ENCODE measurements around the gene NCAM2. TPM values are rescaled to one million over a fixed set of nuclear protein-coding genes. Genes with fewer than 3 reads are reported as not detected.

The NCAM2 gene
- total RNA-seq, 2 experiments from 2014 or later, result not detected

GRCh38 chr21:21057349-21058062, 59.3 kb downstream of the NCAM2 start:
- Mint-ChIP-seq H3K27ac (no peak overlapping the region), H3K9me3 (no peaks in the 10 kb centered on the region), H3K36me3 (no peaks in the 10 kb centered on the region), H3K4me3 (no peak overlapping the region), H3K27me3 (no peaks in the 10 kb centered on the region), H3K4me1 (no peaks in the 10 kb centered on the region)
- no peak for DNase-seq

GRCh38 chr21:21063828-21064227, 65.6 kb downstream of the NCAM2 start:
- no peaks in the 10 kb centered on the region for H3K9me3 Mint-ChIP-seq
- no peak overlapping the region for H3K4me3 Mint-ChIP-seq

GRCh38 chr21:21064353-21064752, 66.1 kb downstream of the NCAM2 start:
- Mint-ChIP-seq H3K9me3 (no peaks in the 10 kb centered on the region), H3K27me3 (no peaks in the 10 kb centered on the region), H3K27ac (no peak overlapping the region), H3K36me3 (no peaks in the 10 kb centered on the region), H3K4me1 (no peaks in the 10 kb centered on the region), H3K4me3 (no peak overlapping the region)
- DNase-seq, result no peak

More at GRCh38 chr21:21063828-21064227, 65.6 kb downstream of the NCAM2 start:
- Mint-ChIP-seq H3K27ac (no peak overlapping the region), H3K4me1 (no peaks in the 10 kb centered on the region), H3K36me3 (no peaks in the 10 kb centered on the region), H3K27me3 (no peaks in the 10 kb centered on the region)
- DNase-seq, result no peak

- no peak overlapping the region for H3K27ac Mint-ChIP-seq
- peaks cover 4% of the 10 kb centered on the region for H3K27me3 Mint-ChIP-seq
- no peaks in the 10 kb centered on the region for H3K4me1 Mint-ChIP-seq
- no peaks in the 10 kb centered on the region for H3K9me3 Mint-ChIP-seq
- no peak overlapping the region for H3K4me3 Mint-ChIP-seq
- DNase-seq, result no peak
- no peaks in the 10 kb centered on the region for H3K36me3 Mint-ChIP-seq
Observed at GRCh38 chr21:21067375-21067774, 69.2 kb downstream of the NCAM2 start.

GRCh38 chr21:21074305-21074704, 76.1 kb downstream of the NCAM2 start:
- no peaks in the 10 kb centered on the region for H3K36me3 Mint-ChIP-seq
- H3K9me3 Mint-ChIP-seq, result no peaks in the 10 kb centered on the region
- no peak overlapping the region for H3K4me3 Mint-ChIP-seq
- DNase-seq, result no peak
- H3K4me1 Mint-ChIP-seq, result no peaks in the 10 kb centered on the region
- H3K27ac Mint-ChIP-seq, result no peak overlapping the region
- peaks cover 4% of the 10 kb centered on the region for H3K27me3 Mint-ChIP-seq

- peaks cover 2% of the 10 kb centered on the region for H3K27me3 Mint-ChIP-seq
- no peaks in the 10 kb centered on the region for H3K4me1 Mint-ChIP-seq
- no peaks in the 10 kb centered on the region for H3K9me3 Mint-ChIP-seq
- no peak overlapping the region for H3K4me3 Mint-ChIP-seq
- DNase-seq, result no peak
- no peaks in the 10 kb centered on the region for H3K36me3 Mint-ChIP-seq
- H3K27ac Mint-ChIP-seq, result no peak overlapping the region
Observed at GRCh38 chr21:21076051-21076450, 77.8 kb downstream of the NCAM2 start.

GRCh38 chr21:21076491-21076890, 78.3 kb downstream of the NCAM2 start:
- Mint-ChIP-seq H3K27ac (no peak overlapping the region), H3K4me3 (no peak overlapping the region)

GRCh38 chr21:21079646-21080045, 81.4 kb downstream of the NCAM2 start:
- no peak overlapping the region for H3K27ac Mint-ChIP-seq
- no peak for DNase-seq
- H3K27me3 Mint-ChIP-seq, result no peaks in the 10 kb centered on the region
- no peak overlapping the region for H3K4me3 Mint-ChIP-seq
- peaks cover 1% of the 10 kb centered on the region for H3K9me3 Mint-ChIP-seq
- no peaks in the 10 kb centered on the region for H3K4me1 Mint-ChIP-seq
- H3K36me3 Mint-ChIP-seq, result no peaks in the 10 kb centered on the region

More at GRCh38 chr21:21076491-21076890, 78.3 kb downstream of the NCAM2 start:
- H3K4me1 Mint-ChIP-seq, result no peaks in the 10 kb centered on the region
- no peak for DNase-seq
- no peaks in the 10 kb centered on the region for H3K9me3 Mint-ChIP-seq
- H3K36me3 Mint-ChIP-seq, result no peaks in the 10 kb centered on the region
- no peaks in the 10 kb centered on the region for H3K27me3 Mint-ChIP-seq

GRCh38 chr21:21084179-21084578, 86.0 kb downstream of the NCAM2 start:
- no peaks in the 10 kb centered on the region for H3K36me3 Mint-ChIP-seq
- H3K9me3 Mint-ChIP-seq, result peaks cover 1% of the 10 kb centered on the region
- no peaks in the 10 kb centered on the region for H3K4me1 Mint-ChIP-seq
- no peaks in the 10 kb centered on the region for H3K27me3 Mint-ChIP-seq
- no peak overlapping the region for H3K4me3 Mint-ChIP-seq
- no peak overlapping the region for H3K27ac Mint-ChIP-seq
- no peak for DNase-seq

- no peaks in the 10 kb centered on the region for H3K27me3 Mint-ChIP-seq
- no peak overlapping the region for H3K4me3 Mint-ChIP-seq
- H3K27ac Mint-ChIP-seq, result no peak overlapping the region
- H3K36me3 Mint-ChIP-seq, result no peaks in the 10 kb centered on the region
- no peak for DNase-seq
- no peaks in the 10 kb centered on the region for H3K4me1 Mint-ChIP-seq
- H3K9me3 Mint-ChIP-seq, result peaks cover 1% of the 10 kb centered on the region
Observed at GRCh38 chr21:21085206-21085605, 87.0 kb downstream of the NCAM2 start.

GRCh38 chr21:21096956-21097355, 98.7 kb downstream of the NCAM2 start:
- Mint-ChIP-seq H3K27me3 (no peaks in the 10 kb centered on the region), H3K36me3 (no peaks in the 10 kb centered on the region), H3K9me3 (no peaks in the 10 kb centered on the region), H3K4me1 (no peaks in the 10 kb centered on the region), H3K4me3 (no peak overlapping the region), H3K27ac (no peak overlapping the region)
- no peak for DNase-seq

- H3K27me3 Mint-ChIP-seq, result no peaks in the 10 kb centered on the region
- H3K27ac Mint-ChIP-seq, result no peak overlapping the region
- no peak overlapping the region for H3K4me3 Mint-ChIP-seq
- no peaks in the 10 kb centered on the region for H3K4me1 Mint-ChIP-seq
- no peaks in the 10 kb centered on the region for H3K36me3 Mint-ChIP-seq
- H3K9me3 Mint-ChIP-seq, result no peaks in the 10 kb centered on the region
- no peak for DNase-seq
Observed at GRCh38 chr21:21097466-21097865, 99.3 kb downstream of the NCAM2 start.

GRCh38 chr21:21101911-21102310, 103.7 kb downstream of the NCAM2 start:
- H3K27ac Mint-ChIP-seq, result no peak overlapping the region
- DNase-seq, result no peak
- H3K36me3 Mint-ChIP-seq, result no peaks in the 10 kb centered on the region

GRCh38 chr21:21102896-21103295, 104.7 kb downstream of the NCAM2 start:
- Mint-ChIP-seq H3K9me3 (no peaks in the 10 kb centered on the region), H3K36me3 (no peaks in the 10 kb centered on the region), H3K4me3 (no peak overlapping the region), H3K27me3 (no peaks in the 10 kb centered on the region), H3K27ac (no peak overlapping the region), H3K4me1 (no peaks in the 10 kb centered on the region)
- DNase-seq, result no peak

More at GRCh38 chr21:21101911-21102310, 103.7 kb downstream of the NCAM2 start:
- H3K4me3 Mint-ChIP-seq, result no peak overlapping the region
- no peaks in the 10 kb centered on the region for H3K27me3 Mint-ChIP-seq
- no peaks in the 10 kb centered on the region for H3K4me1 Mint-ChIP-seq
- no peaks in the 10 kb centered on the region for H3K9me3 Mint-ChIP-seq

GRCh38 chr21:21103692-21104091, 105.5 kb downstream of the NCAM2 start:
- no peaks in the 10 kb centered on the region for H3K36me3 Mint-ChIP-seq
- H3K4me3 Mint-ChIP-seq, result no peak overlapping the region
- no peak for DNase-seq
- H3K4me1 Mint-ChIP-seq, result no peaks in the 10 kb centered on the region
- H3K27me3 Mint-ChIP-seq, result no peaks in the 10 kb centered on the region
- H3K9me3 Mint-ChIP-seq, result no peaks in the 10 kb centered on the region
- no peak overlapping the region for H3K27ac Mint-ChIP-seq

GRCh38 chr21:21109736-21110135, 111.5 kb downstream of the NCAM2 start:
- DNase-seq, result no peak
- no peaks in the 10 kb centered on the region for H3K9me3 Mint-ChIP-seq
- H3K27me3 Mint-ChIP-seq, result no peaks in the 10 kb centered on the region
- H3K27ac Mint-ChIP-seq, result no peak overlapping the region
- H3K4me3 Mint-ChIP-seq, result no peak overlapping the region
- H3K36me3 Mint-ChIP-seq, result no peaks in the 10 kb centered on the region
- H3K4me1 Mint-ChIP-seq, result no peaks in the 10 kb centered on the region

Measured in activated naive CD8-positive, alpha-beta T cell treated with anti-CD3 and anti-CD28 coated beads for 36 hours (primary cell).